Measurements from ENCODE around the gene RAB40C.
A peak's percentile ranks its signal among the peaks of the same experiment; 100 is the strongest.

- TF ChIP-seq CTCF (IDR thresholded peaks at IDR 0.05) (peak; percentile 49), ZFX (IDR thresholded peaks at IDR 0.05; ENCODE audit: borderline replicate concordance) (no peak)
Observed at GRCh38 chr16:610513-611381, 20.9 kb downstream of the RAB40C start.

Data from 22Rv1 (cell line).